Measurements from ENCODE around the gene SLC39A1.
"Not testable (repeated sequence)": the region's sequence is repeated elsewhere in the genome, so short reads cannot be mapped to it uniquely, and the experiment has no call there.

The SLC39A1 gene

GRCh38 chr1:153963030-153963849 lies at the start of gene SLC39A1:
Gene SLC39A1 (minus strand): TSS chr1:153963537. CDS start chr1:153962715, 822 bp downstream.
- DNase-seq (ENCODE audit: low read depth): peak; percentile 93

- DNase-seq (ENCODE audit: low read depth): not testable (repeated sequence)
These were observed 49.2 kb upstream of the SLC39A1 start for GRCh38 chr1:154012543-154012942.

- DNase-seq (ENCODE audit: low read depth): no peak
These were observed 48.8 kb upstream of the SLC39A1 start for GRCh38 chr1:154012129-154012528.

- no peak for DNase-seq (ENCODE audit: low read depth)
These were observed 42.8 kb upstream of the SLC39A1 start for GRCh38 chr1:154006136-154006535.

- DNase-seq (ENCODE audit: low read depth): no peak
These were observed 37.1 kb upstream of the SLC39A1 start for GRCh38 chr1:154000420-154000819.

GRCh38 chr1:153996882-153997281 lies 33.5 kb upstream of the SLC39A1 start:
- DNase-seq (ENCODE audit: low read depth): not testable (repeated sequence)

- DNase-seq (ENCODE audit: low read depth): no peak
These were observed 32.3 kb upstream of the SLC39A1 start for GRCh38 chr1:153995640-153996039.

- no peak for DNase-seq (ENCODE audit: low read depth)
These were observed 31.9 kb upstream of the SLC39A1 start for GRCh38 chr1:153995202-153995601.

GRCh38 chr1:153991806-153992205 lies 28.5 kb upstream of the SLC39A1 start:
- no peak for DNase-seq (ENCODE audit: low read depth)

- DNase-seq (ENCODE audit: low read depth): no peak
These were observed 27.9 kb upstream of the SLC39A1 start for GRCh38 chr1:153991151-153991630.

GRCh38 chr1:153990468-153991150 lies 27.3 kb upstream of the SLC39A1 start, which contains the start of gene RPS27:
Gene RPS27 (plus strand): TSS chr1:153990762. CDS start chr1:153990797, 35 bp downstream.
- DNase-seq (ENCODE audit: low read depth): peak; percentile 84

GRCh38 chr1:153987621-153988020 lies 24.3 kb upstream of the SLC39A1 start:
- DNase-seq (ENCODE audit: low read depth): no peak

GRCh38 chr1:153985941-153986761 lies 22.8 kb upstream of the SLC39A1 start, which contains the start of gene RAB13:
Gene RAB13 (minus strand): TSS chr1:153986339. CDS start chr1:153986236, 103 bp downstream.
- DNase-seq (ENCODE audit: low read depth): no peak

- peak; percentile 58 for DNase-seq (ENCODE audit: low read depth)
These were observed 22.1 kb upstream of the SLC39A1 start for GRCh38 chr1:153985341-153985912.

GRCh38 chr1:153984123-153984894 lies 21.0 kb upstream of the SLC39A1 start:
- DNase-seq (ENCODE audit: low read depth): no peak

- not testable (repeated sequence) for DNase-seq (ENCODE audit: low read depth)
These were observed 18.4 kb upstream of the SLC39A1 start for GRCh38 chr1:153981735-153982134.

- not testable (repeated sequence) for DNase-seq (ENCODE audit: low read depth)
These were observed 15.8 kb upstream of the SLC39A1 start for GRCh38 chr1:153979091-153979490.

- DNase-seq (ENCODE audit: low read depth): no peak
These were observed 15.1 kb upstream of the SLC39A1 start for GRCh38 chr1:153978274-153978909.

- peak; percentile 81 for DNase-seq (ENCODE audit: low read depth)
These were observed 14.2 kb upstream of the SLC39A1 start, which contains the start of gene JTB for GRCh38 chr1:153977250-153978240. Gene JTB (minus strand): TSS chr1:153977674. CDS start chr1:153977252, 422 bp downstream.

All from activated T-cell treated with anti-CD3 and anti-CD28 coated beads for 24 hours (primary cell).